HG03064 (cell line): ENCODE results near the gene SORL1-AS1.

Source experiments
- ATAC-seq: cut with Tn5 transposase; IDR thresholded peaks from one replicate; pipeline ENCODE4 v1.9.1; 2021; ENCODE audit warnings: low read depth; ENCODE audit not compliant: unreplicated experiment

SORL1-AS1 gene

DNA sequence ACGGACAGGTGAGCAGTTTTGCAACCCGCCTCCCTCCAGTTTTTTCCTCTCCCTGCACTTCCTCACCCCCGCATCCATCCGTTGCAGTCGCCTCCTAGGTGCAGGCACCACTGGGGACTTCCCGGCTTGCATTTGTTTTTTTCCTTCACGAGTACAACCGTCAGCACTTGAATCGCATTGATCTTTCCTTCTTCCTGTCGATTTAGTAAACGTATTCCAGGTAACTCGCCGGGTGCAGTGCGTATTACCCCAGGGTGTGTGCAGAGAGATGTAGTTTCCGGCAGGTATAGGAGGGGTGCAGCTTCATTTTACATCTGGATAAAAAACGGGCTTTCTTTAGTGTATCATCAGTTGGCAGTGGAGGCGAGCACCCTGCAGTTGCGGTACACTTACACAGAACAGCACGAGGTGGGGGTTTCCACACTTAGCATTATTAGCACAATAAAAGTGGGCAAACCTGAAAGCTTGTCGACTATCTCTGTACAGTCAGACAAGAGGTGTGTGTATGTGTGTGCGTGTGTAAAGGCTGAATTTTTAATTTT, at the start of gene SORL1-AS1:
Gene SORL1-AS1, minus strand, starts transcription at position 359 of the 542 bp plus-strand sequence.
- peak; percentile 6 for ATAC-seq

GRCh38 chr11:121500717-121501116, 48.0 kb upstream of the SORL1-AS1 start:
- ATAC-seq = no peak

- ATAC-seq = no peak
These were observed 47.5 kb upstream of the SORL1-AS1 start for GRCh38 chr11:121500275-121500674.

- no peak for ATAC-seq
These were observed 46.6 kb upstream of the SORL1-AS1 start for GRCh38 chr11:121499405-121499804.

DNA sequence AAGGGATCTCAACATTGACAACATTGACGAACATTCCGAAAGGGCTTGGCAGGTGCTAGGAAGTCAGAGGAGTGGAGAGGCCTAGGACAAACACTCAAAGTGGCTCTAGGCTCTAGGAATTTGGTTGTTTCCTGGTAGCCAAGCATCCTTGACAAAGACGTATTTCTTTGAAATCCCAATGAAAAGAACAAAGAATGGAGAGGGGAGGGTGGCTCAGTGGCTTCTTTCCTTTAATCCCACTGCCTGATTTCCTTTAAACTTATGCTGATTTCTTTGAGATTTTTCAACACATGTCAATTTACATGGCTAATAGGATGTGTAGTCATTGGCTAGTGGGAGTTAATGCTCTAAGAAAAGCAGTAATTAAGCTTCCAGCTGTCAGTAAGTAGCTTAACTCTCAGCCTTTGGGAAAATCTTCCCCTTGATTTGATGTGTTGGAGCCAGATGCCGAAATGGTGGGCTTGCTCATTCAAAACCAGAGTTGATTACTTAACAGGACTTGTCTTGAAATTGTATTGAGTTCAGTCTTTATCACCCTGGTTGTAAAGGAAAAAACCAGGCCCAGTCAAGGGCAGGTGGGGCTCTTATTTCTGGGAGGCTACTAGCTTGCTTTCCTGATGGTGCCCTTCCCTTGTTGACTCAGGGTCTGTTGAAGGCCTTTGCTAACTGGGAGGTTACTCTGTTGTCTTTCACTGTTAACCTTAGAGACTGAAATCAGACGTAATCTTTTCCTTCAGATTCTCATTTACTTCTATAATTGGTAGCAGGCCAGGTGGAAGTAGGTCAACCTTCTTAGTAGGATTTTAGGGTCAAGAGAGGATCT, 44.6 kb upstream of the SORL1-AS1 start:
- ATAC-seq = no peak

- no peak for ATAC-seq
These were observed 41.8 kb upstream of the SORL1-AS1 start for GRCh38 chr11:121494355-121495099.

GRCh38 chr11:121489823-121490222, 37.1 kb upstream of the SORL1-AS1 start:
- ATAC-seq = no peak

DNA sequence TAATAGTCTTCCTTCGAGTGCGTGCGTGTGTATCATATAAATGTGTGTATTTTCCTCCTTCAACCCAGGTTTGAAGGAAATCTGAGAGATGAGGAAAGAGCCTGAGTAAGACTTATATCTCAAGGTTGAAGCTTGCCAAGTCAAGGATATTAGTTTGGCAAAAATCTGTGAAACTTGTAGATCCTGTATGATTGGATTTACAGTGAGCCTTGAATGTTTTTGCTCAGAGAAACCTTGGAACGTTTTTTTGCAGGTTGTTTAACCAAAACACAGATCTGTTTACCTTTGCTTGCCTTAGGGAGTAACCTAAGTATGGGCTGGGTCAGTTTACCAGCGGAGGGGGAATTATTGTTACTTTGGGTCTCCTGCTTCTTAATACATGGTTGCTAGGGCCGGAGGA, 35.9 kb upstream of the SORL1-AS1 start:
- no peak for ATAC-seq

DNA sequence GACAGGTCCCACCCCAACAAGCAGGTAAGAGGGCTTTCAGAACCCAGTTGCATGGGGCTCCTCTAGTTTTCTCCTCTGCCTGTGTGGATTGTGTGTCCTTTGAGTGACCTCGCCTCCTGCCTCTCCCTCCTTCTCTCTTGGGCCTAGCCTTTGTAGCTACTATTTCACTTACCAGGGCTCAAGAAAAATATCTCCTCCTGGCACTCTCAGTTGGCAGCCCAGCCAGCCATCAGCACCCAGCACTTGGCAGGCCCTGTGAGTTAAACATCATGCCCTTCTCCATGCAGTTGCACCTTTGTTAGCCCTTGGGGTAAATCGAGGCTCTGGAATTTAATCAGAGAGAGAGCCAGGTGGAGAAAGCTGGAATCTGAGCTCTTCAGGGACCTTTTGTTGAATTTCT, 35.4 kb upstream of the SORL1-AS1 start:
- no peak for ATAC-seq

GRCh38 chr11:121487191-121487590, 34.4 kb upstream of the SORL1-AS1 start:
- ATAC-seq = no peak

GRCh38 chr11:121486054-121486453, 33.3 kb upstream of the SORL1-AS1 start:
- ATAC-seq = no peak

DNA sequence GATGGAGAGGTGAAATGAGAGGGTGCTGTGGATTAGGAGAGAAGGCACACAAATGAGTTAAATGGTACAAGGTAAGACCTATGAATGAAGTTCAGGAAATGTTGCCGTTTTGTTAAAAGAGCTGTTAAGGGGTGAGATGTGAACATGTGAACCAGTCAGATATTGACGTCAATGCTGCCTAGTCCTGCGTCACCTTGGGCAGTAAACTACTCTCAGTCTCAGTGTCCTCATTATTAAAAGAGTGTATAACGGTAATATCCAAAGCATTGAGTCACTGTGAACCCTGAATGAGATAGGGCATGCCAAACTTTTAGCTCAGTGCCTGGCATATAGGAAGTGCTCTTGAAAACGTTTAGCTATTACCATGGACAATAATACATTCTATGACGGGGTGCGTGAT, 32.4 kb upstream of the SORL1-AS1 start:
- ATAC-seq = no peak

DNA sequence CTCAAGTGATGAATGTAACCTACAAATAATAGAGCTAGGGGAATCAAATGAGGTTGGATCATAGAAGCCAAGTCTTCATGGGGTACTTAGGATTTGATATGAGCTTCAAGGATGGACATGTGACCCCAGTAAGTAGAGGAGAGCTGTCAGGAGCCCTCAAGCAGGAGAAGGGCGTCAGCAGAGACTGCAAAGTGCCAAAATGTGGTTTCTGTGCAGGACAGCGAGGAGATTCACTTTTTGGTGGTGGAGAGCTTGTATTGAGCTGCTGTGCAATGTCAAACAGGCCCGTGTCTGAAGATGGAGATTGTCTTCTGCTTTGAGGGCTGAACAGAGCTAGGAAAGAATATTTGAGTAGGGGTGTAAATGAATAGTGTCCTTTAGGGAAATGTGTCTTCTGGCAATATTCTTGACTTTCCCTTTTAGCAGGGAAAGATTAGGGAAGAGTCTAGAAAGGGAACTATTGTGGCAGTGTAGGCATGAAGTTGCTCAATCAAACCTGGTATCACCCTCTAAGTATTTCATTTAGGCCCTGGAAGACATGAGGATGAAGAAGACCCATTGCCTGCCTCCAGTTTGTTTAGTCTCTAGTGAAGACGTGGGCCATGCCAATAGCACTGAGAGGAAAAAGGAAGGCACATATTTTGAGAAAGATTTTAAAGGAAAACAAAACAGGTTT, 31.2 kb upstream of the SORL1-AS1 start:
- ATAC-seq = no peak

GRCh38 chr11:121482231-121483129, 29.7 kb upstream of the SORL1-AS1 start:
- ATAC-seq = peak; percentile 83

DNA sequence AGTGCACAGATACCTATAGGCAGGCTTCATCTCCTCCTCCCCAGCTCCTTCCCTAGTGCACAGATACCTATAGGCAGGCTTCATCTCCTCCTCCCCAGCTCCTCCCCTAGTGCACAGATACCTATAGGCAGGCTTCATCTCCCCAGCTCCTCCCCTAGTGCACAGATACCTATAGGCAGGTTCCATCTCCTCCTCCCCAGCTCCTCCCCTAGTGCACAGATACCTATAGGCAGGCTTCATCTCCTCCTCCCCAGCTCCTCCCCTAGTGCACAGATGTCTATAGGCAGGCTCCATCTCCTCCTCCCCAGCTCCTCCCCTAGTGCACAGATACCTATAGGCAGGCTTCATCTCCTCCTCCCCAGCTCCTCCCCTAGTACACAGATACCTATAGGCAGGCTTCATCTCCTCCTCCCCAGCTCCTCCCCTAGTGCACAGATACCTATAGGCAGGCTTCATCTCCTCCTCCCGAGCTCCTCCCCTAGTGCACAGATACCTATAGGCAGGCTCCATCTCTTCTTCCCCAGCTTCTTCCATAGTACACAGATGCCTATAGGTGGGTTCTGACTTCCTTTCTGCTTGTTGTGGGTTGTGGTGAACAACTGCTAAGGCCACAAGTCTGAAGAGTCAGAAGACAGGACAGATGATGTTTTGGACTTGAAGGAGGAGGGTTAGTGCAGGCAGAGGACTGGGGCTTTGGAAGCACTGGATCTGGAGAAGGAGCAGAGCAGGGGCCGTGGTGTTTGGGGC, 28.9 kb upstream of the SORL1-AS1 start:
- peak; percentile 45 for ATAC-seq

DNA sequence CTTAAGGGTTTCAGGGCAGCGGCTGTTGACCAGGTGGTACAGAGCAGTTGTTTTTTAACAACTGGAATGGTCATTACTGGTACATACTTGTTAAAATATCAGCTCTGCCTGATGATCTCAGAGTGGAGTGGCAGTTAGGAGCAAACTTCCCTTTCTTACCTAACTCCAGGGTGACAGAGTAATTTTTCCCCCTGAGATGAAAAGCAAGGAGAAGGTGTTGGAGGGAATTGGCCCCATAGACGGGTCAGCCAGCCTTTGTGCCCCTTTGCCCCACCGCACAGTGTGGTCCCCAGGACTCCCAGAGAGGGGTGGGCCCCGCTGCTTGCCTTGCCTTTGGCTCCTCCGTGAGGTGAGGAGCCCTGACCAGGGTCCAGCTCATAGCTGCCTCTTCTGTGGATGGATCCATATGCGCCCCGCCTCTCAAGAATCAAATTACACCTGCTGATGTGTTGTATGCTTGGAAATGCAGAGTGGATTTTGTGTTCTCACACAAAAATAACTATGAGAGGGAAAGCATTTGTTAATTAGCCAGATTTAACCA, 27.0 kb upstream of the SORL1-AS1 start:
- ATAC-seq = no peak

DNA sequence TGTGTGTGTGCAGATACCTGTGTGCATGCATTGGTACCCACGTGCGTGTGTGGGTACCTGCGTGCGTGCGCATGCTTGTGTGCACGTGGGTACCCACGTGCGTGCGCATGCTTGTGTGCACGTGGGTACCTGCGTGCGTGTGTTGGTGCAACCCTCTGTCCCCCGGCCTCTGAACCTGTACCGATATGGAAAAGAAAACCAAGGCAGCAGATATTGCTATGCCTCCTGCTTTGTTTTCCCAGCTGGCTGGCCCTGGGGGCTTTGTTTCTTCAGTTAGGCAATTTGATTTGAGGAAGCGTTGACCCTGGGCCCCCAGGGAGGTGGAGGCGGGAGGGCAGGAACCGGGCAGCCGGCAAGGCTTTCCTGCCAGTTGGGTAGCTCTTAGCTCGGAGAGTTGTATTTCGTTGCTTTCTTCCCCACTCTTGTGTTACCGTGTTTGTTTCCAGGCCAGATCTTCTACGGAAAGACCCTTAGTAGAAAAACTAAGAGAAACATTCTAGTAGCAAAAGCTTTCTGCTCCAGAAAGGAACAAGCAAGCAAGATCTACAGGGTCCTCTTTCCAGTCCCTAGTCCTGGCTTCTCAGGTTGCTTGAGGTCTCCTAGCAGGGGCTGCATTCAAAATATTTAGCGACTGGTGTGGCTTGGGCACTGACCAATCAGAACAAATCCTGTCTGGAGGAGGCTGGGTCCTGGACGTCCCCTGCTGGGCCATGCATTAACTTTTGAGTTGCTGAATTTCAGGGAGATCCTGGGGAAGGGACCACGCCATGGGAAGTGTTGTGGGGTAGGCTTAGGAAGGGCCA, 26.3 kb upstream of the SORL1-AS1 start:
- no peak for ATAC-seq

GRCh38 chr11:121478226-121478894, 25.6 kb upstream of the SORL1-AS1 start:
- no peak for ATAC-seq
